OCI-LY7 (cell line): ENCODE results near the gene PPM1B. TPM values are rescaled to one million over a fixed set of nuclear protein-coding genes. Genes with fewer than 3 reads are reported as not detected.

Source experiments
- BruUV-seq: library from RNA; stranded (reverse); fragments of 400-500 nt; replicated peaks from 2 replicates; lab custom pipeline; 2021; lab: Mats Ljungman, UMichigan
- CTCF ChIA-PET: fragments of 300-600 bp; sonication (Branson Sonifier 250); formaldehyde crosslinking; loops from one replicate; lab custom pipeline; 2022; ENCODE audit warnings: antibody characterized with exemption; ENCODE audit not compliant: unreplicated experiment; lab: Charles Lee
- POLR2A ChIA-PET: fragments of 300-600 bp; sonication (Branson Sonifier 250); formaldehyde crosslinking; loops from one replicate; lab custom pipeline; 2022; ENCODE audit warnings: antibody characterized with exemption; lab: Charles Lee
- DNase-seq: peaks from one replicate; pipeline ENCODE4 v3.0.0-alpha.2; 2015; ENCODE audit warnings: low spot score
- H2AFZ ChIP-seq: fragments of 200-600 bp; sonication (generic), shearing (Covaris generic); 2 replicates; pipeline ENCODE4 v1.6.1; 2014; ENCODE audit warnings: mild to moderate bottlenecking, antibody characterized with exemption, low read length, moderate library complexity
- H3K27ac ChIP-seq: fragments of 200-600 bp; sonication (generic); 2 replicates; pipeline ENCODE4 v1.5.1; 2014; ENCODE audit warnings: mixed run types, low read depth, mild to moderate bottlenecking, moderate library complexity, low read length, inconsistent platforms; ENCODE audit not compliant: poor library complexity, severe bottlenecking
- H3K36me3 ChIP-seq: fragments of 200-600 bp; sonication (generic); 2 replicates; pipeline ENCODE4 v1.6.1; 2014; ENCODE audit warnings: mild to moderate bottlenecking, antibody characterized with exemption, low read length, moderate library complexity, mixed read lengths; ENCODE audit not compliant: insufficient read depth
- H3K4me1 ChIP-seq: fragments of 200-600 bp; sonication (generic); 2 replicates; pipeline ENCODE4 v1.5.1; 2014; ENCODE audit warnings: mild to moderate bottlenecking, low read length; ENCODE audit not compliant: insufficient read depth, poor library complexity, severe bottlenecking
- H3K4me2 ChIP-seq: fragments of 200-600 bp; sonication (generic); 2 replicates; pipeline ENCODE4 v1.6.1; 2014; ENCODE audit warnings: mild to moderate bottlenecking, low read length
- H3K4me3 ChIP-seq: fragments of 200-600 bp; sonication (generic); 2 replicates; pipeline ENCODE4 v1.5.1; 2014; ENCODE audit warnings: mild to moderate bottlenecking, low read depth, low read length; ENCODE audit not compliant: poor library complexity, severe bottlenecking
- H3K79me2 ChIP-seq: fragments of 200-600 bp; sonication (generic); 2 replicates; pipeline ENCODE4 v1.6.1; 2016; ENCODE audit warnings: low read depth, mild to moderate bottlenecking, low read length, moderate library complexity, mixed read lengths; ENCODE audit not compliant: insufficient read depth
- H3K9me2 ChIP-seq: fragments of 200-600 bp; sonication (generic); 2 replicates; pipeline ENCODE4 v1.6.1; 2016; ENCODE audit warnings: mild to moderate bottlenecking, low read length, mixed read lengths; ENCODE audit not compliant: insufficient read depth
- H3K9me3 ChIP-seq: fragments of 200-600 bp; sonication (generic); 2 replicates; pipeline ENCODE4 v1.6.1; 2014; ENCODE audit warnings: mild to moderate bottlenecking, mixed run types, low read length, mixed read lengths
- H4K20me1 ChIP-seq: fragments of 200-600 bp; sonication (generic); 2 replicates; pipeline ENCODE4 v1.6.1; 2014; ENCODE audit warnings: mild to moderate bottlenecking, antibody characterized with exemption, low read length, moderate library complexity, mixed read lengths; ENCODE audit not compliant: insufficient read depth
- EZH2phosphoT487 ChIP-seq: fragments of 200-600 bp; sonication (generic); IDR thresholded peaks from 2 replicates; pipeline ENCODE4 v1.6.1; 2018; ENCODE audit warnings: low read depth, borderline replicate concordance, mild to moderate bottlenecking, mixed run types, antibody characterized with exemption, low read length, moderate library complexity, mixed read lengths
- intact Hi-C: fragments of 100-400 bp; cut with micrococcal nuclease; formaldehyde crosslinking; loops from one replicate; pipeline ENCODE4 v1.10.0; 2022; ENCODE audit not compliant: unreplicated experiment
- total RNA-seq, 2 experiments: library from RNA; depleted of rRNA in 1 of 2; stranded (reverse); fragments of >200 nt in 1 of 2; shearing (Covaris generic) in 1 of 2; gene quantifications; 2 replicates each; pipeline ENCODE4 v1.2.3, GENCODE V29; 2014 to 2022
- TF ChIP-seq, protein P1 (sequence below): fragments of 200-600 bp; sonication (generic); conservative IDR thresholded peaks from 2 replicates; pipeline ENCODE4 v1.5.1; 2014; ENCODE audit warnings: mild to moderate bottlenecking, antibody characterized with exemption, low read length, moderate library complexity, mixed read lengths

PPM1B gene
- total RNA-seq, 2 experiments from 2014 or later, result 24.8 to 49.8 TPM

DNA sequence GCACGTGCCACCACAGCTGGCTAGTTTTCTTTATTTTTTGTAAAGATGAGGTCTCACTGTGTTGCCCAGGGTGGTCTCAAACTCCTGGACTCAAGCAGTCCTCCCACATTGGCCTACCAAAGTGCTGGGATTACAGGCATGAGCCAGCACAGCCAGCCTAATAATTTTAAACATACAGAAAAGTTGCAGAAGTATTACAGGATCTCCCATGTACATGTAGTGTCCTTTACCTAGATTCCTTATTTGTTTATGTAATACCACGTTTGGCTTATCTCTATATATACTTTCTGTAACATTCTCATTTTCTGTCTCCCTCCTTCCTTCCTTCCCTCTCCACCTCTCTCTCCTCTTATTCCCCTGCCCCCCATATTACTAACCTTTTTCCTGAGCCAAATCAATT, 41.7 kb downstream of the PPM1B start:
- ChIA-PET POLR2A (no interaction called here), CTCF (no interaction called here)
- Histone ChIP-seq H3K36me3 (peaks cover 36% of the 10 kb centered on the region), H3K4me3 (no peak overlapping the region), H3K9me2 (no peaks in the 10 kb centered on the region), H3K27ac (no peak overlapping the region), H3K9me3 (no peaks in the 10 kb centered on the region), H3K4me1 (no peaks in the 10 kb centered on the region), H3K79me2 (peaks cover 33% of the 10 kb centered on the region), H4K20me1 (0 out of 2 replicates have a peak, but pooled peaks cover 4% of the 10 kb centered on the region), H3K4me2 (no peak overlapping the region), H2AFZ (no peak overlapping the region)
- no TSS peak for BruUV-seq
- no peak for TF ChIP-seq EZH2phosphoT487
- TF ChIP-seq, protein P1, sequence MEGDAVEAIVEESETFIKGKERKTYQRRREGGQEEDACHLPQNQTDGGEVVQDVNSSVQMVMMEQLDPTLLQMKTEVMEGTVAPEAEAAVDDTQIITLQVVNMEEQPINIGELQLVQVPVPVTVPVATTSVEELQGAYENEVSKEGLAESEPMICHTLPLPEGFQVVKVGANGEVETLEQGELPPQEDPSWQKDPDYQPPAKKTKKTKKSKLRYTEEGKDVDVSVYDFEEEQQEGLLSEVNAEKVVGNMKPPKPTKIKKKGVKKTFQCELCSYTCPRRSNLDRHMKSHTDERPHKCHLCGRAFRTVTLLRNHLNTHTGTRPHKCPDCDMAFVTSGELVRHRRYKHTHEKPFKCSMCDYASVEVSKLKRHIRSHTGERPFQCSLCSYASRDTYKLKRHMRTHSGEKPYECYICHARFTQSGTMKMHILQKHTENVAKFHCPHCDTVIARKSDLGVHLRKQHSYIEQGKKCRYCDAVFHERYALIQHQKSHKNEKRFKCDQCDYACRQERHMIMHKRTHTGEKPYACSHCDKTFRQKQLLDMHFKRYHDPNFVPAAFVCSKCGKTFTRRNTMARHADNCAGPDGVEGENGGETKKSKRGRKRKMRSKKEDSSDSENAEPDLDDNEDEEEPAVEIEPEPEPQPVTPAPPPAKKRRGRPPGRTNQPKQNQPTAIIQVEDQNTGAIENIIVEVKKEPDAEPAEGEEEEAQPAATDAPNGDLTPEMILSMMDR, result no peak
- DNase-seq, result no peak
- intact Hi-C loops, result no loop called here

DNA sequence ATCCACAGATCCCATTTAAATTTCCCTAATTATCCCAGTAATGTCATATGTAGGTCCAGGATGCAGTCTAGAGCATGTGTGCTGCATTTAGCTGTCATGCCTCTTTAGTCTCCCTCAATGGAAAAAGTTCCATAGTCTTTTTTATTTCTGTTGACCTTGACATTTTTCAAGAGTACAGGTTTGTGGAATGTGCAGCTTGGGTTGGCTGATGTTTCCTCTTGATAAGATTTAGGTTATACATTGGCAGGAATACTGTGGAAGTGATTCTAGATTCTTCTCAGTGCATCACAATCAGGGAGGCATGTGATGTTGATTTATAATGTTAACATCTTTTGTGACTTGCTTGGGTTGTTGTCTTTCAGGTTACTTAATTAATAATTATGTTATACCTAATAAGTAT, 42.5 kb downstream of the PPM1B start:
- no peak for TF ChIP-seq EZH2phosphoT487
- TF ChIP-seq, protein P1, result no peak
- H3K9me2 ChIP-seq, result no peaks in the 10 kb centered on the region
- DNase-seq, result no peak
- no peak overlapping the region for H3K4me2 ChIP-seq
- H2AFZ ChIP-seq, result no peak overlapping the region
- ChIA-PET CTCF (no interaction called here), POLR2A (no interaction called here)
- no peak overlapping the region for H3K27ac ChIP-seq
- H3K9me3 ChIP-seq, result no peaks in the 10 kb centered on the region
- peaks cover 35% of the 10 kb centered on the region for H3K36me3 ChIP-seq
- peaks cover 27% of the 10 kb centered on the region for H3K79me2 ChIP-seq
- no TSS peak for BruUV-seq
- H3K4me1 ChIP-seq, result no peaks in the 10 kb centered on the region
- intact Hi-C loops, result no loop called here
- no peak overlapping the region for H3K4me3 ChIP-seq
- 0 out of 2 replicates have a peak, but pooled peaks cover under 1% of the 10 kb centered on the region for H4K20me1 ChIP-seq

DNA sequence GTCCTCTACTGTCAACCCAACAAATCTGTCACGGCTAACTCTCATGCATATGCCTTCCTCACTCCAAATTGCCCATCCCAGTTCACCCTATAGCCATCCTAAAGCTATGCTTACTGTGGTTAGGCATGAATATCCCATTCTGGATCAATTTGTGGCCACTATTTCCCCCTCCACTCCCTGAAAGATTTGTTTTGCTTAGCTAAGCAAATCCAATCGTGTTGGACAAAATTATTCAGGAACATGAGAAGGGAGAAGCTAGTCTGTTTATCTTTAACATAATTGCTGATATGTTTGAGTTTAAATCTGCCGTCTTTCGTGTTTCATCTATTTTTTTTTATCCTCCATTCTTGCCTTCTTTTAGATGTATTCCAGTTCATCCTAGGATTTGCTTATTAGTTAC, 43.6 kb downstream of the PPM1B start:
- intact Hi-C loops, result no loop called here
- H3K9me3 ChIP-seq, result no peaks in the 10 kb centered on the region
- POLR2A ChIA-PET, result interaction anchor here (0.6 to 0.7 kb wide), 2 partner anchors 15 to 714 kb away, joined by 3 to 4 read pairs; no protein-coding TSS in a partner anchor

More for the DNA sequence above, 43.6 kb downstream of the PPM1B start:
- no peak overlapping the region for H2AFZ ChIP-seq
- no TSS peak for BruUV-seq
- no peak for DNase-seq
- H3K79me2 ChIP-seq, result peaks cover 17% of the 10 kb centered on the region; the same call in 1 of the 2 replicates
- TF ChIP-seq, protein P1, result no peak
- no peak for TF ChIP-seq EZH2phosphoT487
- CTCF ChIA-PET, result no interaction called here
- H3K4me1 ChIP-seq, result no peaks in the 10 kb centered on the region
- no peaks in the 10 kb centered on the region for H3K9me2 ChIP-seq
- H4K20me1 ChIP-seq, result no peaks in the 10 kb centered on the region
- H3K4me2 ChIP-seq, result no peak overlapping the region
- H3K27ac ChIP-seq, result no peak overlapping the region
- no peak overlapping the region for H3K4me3 ChIP-seq
- peaks cover 36% of the 10 kb centered on the region for H3K36me3 ChIP-seq
